NB4 (cell line): ENCODE data around the gene CNKSR3.

Source experiments
- DNase-seq: peaks from one replicate; pipeline ENCODE4 v3.0.0; 2010; ENCODE audit warnings: low read depth
- H3K4me3 ChIP-seq: one replicate; pipeline ENCODE4 v1.5.1; 2011; ENCODE audit warnings: mild to moderate bottlenecking, low read depth, low read length, moderate library complexity
- MAX ChIP-seq: IDR thresholded peaks from 2 replicates; pipeline ENCODE4 v1.6.1; 2011; ENCODE audit warnings: low read depth, low read length
- MYC ChIP-seq: IDR thresholded peaks from 2 replicates; pipeline ENCODE4 v1.6.1; 2011; ENCODE audit warnings: low read depth, low read length
- POLR2A ChIP-seq: IDR thresholded peaks from 2 replicates; pipeline ENCODE4 v1.6.1; 2011; ENCODE audit warnings: mild to moderate bottlenecking; ENCODE audit not compliant: insufficient read length; ENCODE audit errors: extremely low read depth
- TF ChIP-seq, protein P1 (sequence below): IDR thresholded peaks from one replicate; pipeline ENCODE4 v1.5.1; 2012; ENCODE audit warnings: low read depth, low read length

CNKSR3 gene

DNA sequence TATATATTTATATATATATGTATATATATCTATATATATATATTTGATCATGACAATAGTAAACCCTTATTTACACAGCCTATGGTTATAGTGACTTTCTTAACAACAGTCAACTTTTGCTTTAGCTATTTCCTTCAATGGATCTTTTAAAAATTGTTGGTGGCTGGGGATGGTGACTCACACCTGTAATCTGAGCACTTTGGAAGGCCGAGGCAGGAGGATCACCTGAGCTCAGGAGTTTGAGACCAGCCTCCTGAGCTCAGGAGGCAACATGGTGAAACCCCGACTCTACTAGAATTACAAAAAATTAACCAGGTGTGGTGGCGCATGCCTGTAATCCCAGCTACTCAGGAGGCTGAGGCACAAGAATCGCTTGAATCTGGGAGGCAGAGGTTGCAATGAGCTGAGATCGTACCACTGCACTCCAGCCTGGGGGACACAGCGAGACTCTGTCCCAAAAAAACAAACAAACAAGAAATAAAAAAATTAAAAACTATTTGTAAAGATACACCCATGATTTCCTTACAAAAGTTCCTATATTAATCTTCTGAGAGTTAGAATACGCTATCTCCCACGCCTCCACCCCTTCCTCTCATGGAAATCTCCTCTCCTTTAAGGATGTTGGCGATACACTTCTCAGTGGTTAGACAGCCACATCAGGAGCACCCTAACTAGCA lies 29.2 kb upstream of the CNKSR3 start:
- TF ChIP-seq MYC = no peak
- no peak for TF ChIP-seq MAX
- TF ChIP-seq, protein P1, sequence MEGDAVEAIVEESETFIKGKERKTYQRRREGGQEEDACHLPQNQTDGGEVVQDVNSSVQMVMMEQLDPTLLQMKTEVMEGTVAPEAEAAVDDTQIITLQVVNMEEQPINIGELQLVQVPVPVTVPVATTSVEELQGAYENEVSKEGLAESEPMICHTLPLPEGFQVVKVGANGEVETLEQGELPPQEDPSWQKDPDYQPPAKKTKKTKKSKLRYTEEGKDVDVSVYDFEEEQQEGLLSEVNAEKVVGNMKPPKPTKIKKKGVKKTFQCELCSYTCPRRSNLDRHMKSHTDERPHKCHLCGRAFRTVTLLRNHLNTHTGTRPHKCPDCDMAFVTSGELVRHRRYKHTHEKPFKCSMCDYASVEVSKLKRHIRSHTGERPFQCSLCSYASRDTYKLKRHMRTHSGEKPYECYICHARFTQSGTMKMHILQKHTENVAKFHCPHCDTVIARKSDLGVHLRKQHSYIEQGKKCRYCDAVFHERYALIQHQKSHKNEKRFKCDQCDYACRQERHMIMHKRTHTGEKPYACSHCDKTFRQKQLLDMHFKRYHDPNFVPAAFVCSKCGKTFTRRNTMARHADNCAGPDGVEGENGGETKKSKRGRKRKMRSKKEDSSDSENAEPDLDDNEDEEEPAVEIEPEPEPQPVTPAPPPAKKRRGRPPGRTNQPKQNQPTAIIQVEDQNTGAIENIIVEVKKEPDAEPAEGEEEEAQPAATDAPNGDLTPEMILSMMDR = no peak
- no peak for TF ChIP-seq POLR2A
- DNase-seq = no peak

GRCh38 chr6:154538640-154539191 lies 28.2 kb upstream of the CNKSR3 start:
- no peak for DNase-seq
- TF ChIP-seq MYC (no peak), POLR2A (no peak), MAX (no peak)
- TF ChIP-seq, protein P1 = no peak
- H3K4me3 ChIP-seq = no peak overlapping the region

More for the DNA sequence above, 29.2 kb upstream of the CNKSR3 start:
- H3K4me3 ChIP-seq = no peak overlapping the region

- DNase-seq = no peak
- no peak overlapping the region for H3K4me3 ChIP-seq
- TF ChIP-seq, protein P1 = no peak
- TF ChIP-seq MYC (no peak), POLR2A (no peak), MAX (no peak)
Observed at GRCh38 chr6:154537511-154538325, 27.2 kb upstream of the CNKSR3 start.

DNA sequence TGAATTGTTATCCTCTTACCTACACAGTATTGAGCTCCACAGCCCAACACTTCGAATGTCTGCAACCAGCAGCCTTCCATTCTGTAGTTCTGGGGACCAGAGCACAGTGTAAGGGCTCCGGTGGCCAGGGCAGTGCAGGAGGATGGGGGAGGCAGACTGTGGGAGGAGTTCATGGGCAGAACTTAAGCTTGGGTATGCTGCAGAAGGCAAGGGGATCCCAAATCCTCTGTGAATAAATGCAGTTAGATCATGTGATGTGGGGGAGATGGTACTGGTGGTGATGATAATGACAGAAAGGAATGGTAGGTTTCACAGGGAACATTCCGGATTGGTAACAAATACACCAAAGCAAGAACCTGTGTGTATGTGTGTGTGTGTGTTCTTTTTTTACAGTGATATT lies 26.5 kb upstream of the CNKSR3 start:
- no peak for DNase-seq
- H3K4me3 ChIP-seq = no peak overlapping the region
- no peak for TF ChIP-seq POLR2A
- TF ChIP-seq MYC = no peak
- TF ChIP-seq, protein P1 = no peak
- no peak for TF ChIP-seq MAX

DNA sequence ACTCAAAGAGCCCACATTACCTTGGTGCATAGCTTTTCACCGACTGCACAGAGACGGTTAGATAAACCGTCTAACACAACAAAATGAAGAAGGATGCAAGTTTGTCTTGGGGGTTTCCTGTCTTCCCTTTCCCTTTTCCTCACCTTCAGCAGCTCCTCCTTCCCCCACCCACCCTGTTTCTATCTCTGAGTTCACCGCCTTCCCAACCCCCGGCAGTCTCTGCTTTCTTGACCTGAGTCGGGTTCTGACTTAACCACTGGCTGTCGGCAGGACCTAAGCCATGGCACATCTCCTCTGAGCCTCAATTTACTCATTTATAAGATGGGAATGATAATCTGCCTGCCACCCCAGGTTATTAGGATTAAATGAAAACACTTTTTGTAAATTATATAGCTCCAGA lies 25.8 kb upstream of the CNKSR3 start:
- no peak for TF ChIP-seq MYC
- no peak for TF ChIP-seq POLR2A
- TF ChIP-seq, protein P1 = no peak
- TF ChIP-seq MAX = no peak
- no peak overlapping the region for H3K4me3 ChIP-seq
- DNase-seq = no peak
